IPS-NIHi7 (cell line): ENCODE data around the gene DPT.
A peak's percentile ranks its signal among the peaks of the same experiment; 100 is the strongest.

ENCODE experiments used
- DNase-seq: peaks from one replicate; pipeline ENCODE4 v3.0.0; 2012; ENCODE audit warnings: mixed read lengths; ENCODE audit errors: extremely low spot score

DPT gene

GRCh38 chr1:168700575-168701268, 28.3 kb downstream of the DPT start:
- no peak for DNase-seq

DNA sequence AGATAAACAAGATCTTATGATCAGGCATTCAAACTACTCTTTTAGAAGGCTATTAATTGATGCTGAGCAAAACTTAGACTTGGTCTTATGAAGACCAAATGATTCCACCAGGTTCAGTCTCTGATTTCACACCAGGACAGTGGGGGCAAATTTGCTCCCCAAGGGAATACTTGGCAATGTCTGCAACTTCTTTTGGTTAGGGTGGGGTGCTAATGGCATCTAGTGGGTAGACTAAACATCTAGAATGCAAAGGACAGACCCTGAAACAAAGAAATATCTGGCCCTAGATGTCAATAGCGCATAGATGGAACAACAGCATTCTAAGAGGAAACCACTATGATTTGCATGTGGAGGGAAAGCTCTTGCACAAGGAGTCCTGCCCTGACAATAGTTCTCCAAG, 30.6 kb downstream of the DPT start:
- no peak for DNase-seq

- DNase-seq, result no peak
Observed at GRCh38 chr1:168697356-168698126, 31.5 kb downstream of the DPT start.

- no peak for DNase-seq
Observed at GRCh38 chr1:168696125-168696760, 32.8 kb downstream of the DPT start.

- DNase-seq, result no peak
Observed at GRCh38 chr1:168693872-168694238, 35.2 kb downstream of the DPT start.

- no peak for DNase-seq
Observed at GRCh38 chr1:168693197-168693871, 35.7 kb downstream of the DPT start.

DNA sequence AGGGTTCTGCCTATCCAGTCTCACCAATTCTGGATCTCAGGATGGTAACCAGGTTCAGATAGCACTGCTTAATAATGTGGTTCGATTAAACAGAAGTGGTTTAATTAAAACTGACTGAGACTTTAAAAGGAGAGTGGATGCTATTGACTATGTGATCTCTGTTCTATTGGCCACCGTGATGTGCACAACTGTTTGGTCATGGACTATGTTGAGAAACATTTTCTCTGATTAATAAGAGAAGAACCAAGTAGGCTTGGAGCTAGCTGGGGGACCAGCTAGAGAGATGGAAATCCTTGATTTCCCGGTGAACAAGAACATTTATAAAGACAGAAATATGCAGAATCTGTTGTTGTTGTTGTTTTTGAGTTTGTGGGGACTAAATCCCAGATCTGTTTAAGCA, 36.5 kb downstream of the DPT start:
- DNase-seq, result no peak

DNA sequence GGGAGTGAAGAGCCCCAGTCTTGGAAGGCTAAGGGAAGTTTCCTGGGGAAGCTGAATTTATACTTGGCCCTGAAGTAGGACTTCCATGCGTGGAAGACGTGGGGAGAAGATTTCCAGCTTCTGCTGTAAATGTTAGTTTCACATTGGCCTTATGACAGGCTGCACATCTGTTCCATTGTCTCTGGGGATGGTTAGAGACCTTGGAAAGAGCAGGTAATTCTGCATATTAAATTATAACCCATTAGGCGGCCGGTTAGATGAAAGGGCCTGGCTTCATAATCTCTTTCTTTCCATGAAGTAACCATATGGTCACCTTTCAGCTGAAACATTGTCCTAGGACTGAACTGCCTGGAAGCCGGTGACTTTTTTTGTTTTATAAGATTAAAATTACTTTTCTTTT, 37.5 kb downstream of the DPT start:
- no peak for DNase-seq

DNA sequence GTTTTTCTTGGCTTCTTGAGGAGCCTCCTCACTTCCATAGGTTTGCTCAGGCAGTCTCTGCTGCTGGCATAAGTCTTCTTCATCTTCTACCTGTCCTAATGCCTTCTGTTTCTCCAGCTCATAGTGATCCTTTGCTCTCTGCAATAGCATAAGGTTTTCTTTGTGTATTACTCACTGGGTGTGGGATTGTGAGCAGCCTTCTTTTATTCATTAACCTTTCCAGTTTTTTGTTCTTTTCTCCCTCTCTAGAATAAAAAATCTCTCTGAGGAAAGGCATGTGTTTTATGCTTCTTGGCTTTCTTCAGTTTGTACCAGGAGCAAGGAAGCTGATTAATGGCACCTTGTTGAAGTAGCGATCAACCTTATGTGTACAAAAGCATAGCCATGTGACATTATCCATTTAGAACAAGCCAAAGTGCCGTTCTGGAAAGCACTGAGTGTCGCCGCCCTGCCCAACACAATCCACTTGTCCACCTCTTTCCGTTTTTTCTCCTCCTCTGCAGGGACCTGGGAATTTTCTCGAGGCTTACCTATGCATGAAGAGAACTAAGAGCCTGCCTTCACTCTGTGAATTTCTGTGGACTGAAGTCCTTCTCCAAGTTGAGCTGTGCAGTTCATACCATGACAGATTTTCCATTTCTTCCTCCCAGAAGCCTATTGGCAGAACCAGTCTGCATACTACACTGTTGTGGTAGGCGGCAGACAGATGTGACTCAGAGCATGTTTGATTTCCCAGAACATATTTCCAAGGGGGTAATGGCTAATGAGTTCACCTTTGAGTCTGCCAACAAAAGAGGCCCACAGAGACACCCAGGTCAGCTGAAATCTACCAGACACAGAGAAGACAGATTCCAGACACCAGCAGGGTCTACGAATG, 39.0 kb downstream of the DPT start:
- no peak for DNase-seq

DNA sequence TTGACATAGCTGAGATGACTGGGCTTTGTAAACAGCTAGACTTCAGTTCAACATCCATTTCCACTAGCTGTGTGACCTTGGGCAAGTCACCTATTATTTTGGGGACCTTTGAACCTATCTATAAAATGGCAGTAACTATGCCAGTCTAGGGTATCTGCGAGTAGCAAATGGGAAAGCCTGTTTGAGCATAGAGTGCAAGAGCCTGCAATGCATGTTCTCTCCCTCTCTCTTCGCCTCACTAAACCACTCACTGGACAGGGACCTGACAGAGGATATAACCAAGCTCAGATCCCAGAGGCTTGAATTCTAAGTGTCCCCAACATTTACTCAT, 39.7 kb downstream of the DPT start:
- DNase-seq, result no peak

DNA sequence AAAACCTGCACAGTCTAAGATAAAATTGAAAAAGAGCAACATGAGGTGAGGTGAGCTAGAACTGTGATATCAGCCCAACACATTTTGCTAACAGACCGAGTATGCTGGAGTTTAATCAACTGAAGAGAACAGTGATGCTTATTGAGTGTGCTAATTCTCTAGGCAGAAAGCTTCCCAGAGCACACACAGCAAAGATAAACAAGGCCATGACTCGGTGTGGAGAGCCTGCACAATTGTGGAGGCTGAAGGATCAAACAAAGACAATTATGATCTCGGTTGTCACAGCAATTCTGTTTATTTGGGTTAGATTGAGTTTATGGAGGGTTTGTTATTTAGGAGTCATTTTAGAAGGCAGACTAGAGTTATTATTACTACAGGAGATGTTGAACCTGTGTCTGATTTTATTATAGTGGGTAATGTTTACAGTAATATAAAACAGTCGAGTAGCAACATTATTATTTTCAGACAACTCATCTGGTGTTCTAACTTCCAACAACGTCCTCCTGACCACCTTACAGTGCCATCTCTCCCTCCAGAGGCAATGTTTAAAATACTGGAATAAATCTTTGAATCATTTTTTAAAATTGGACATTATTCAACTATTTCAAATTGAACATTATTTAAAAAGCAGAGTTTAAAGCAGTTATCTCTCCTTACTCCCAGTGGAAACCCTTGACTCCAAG, 40.2 kb downstream of the DPT start:
- no peak for DNase-seq

- peak; percentile 36 for DNase-seq
Observed at GRCh38 chr1:168687816-168688215, 41.2 kb downstream of the DPT start.

- DNase-seq, result no peak
Observed at GRCh38 chr1:168686666-168687065, 42.3 kb downstream of the DPT start.

DNA sequence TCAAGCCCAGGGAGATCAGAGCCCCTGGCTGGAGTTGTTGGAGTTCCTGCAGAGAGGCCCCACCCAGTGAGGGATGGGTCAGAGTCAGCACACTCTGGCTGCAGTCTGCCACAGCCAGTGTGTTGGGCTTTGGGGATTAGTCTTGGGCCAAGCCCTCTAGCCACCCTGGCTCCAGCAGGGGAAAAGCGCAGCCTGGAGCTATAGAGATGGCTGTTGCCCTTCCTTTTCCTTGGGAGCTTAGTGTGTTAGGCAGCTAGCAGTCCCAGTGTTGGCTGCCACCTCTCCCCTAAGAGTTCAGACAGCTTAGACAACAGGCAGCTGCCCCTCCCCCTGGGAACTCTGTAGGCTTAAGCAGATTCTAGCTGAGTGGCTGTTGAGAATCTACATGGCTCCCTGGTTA, 45.1 kb downstream of the DPT start:
- no peak for DNase-seq

DNA sequence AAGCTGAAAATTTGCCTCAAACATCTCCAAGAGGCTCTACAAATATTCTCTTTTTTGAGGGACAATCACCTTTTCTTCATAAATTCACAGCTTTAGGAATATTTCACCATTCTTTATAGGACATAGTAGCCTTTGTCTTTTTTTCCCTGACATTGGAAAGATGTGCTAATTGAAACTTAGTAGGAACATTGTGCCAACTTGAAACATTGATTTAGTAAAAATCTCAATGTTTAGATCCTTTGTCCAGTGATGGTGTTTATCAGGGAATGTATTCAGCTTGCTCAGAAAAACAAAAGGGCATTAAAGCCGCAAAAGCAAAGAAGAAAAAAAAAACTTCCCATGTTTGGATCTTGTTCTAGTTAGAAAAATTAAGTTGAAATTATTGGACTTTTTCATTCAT, 52.1 kb downstream of the DPT start:
- no peak for DNase-seq

DNA sequence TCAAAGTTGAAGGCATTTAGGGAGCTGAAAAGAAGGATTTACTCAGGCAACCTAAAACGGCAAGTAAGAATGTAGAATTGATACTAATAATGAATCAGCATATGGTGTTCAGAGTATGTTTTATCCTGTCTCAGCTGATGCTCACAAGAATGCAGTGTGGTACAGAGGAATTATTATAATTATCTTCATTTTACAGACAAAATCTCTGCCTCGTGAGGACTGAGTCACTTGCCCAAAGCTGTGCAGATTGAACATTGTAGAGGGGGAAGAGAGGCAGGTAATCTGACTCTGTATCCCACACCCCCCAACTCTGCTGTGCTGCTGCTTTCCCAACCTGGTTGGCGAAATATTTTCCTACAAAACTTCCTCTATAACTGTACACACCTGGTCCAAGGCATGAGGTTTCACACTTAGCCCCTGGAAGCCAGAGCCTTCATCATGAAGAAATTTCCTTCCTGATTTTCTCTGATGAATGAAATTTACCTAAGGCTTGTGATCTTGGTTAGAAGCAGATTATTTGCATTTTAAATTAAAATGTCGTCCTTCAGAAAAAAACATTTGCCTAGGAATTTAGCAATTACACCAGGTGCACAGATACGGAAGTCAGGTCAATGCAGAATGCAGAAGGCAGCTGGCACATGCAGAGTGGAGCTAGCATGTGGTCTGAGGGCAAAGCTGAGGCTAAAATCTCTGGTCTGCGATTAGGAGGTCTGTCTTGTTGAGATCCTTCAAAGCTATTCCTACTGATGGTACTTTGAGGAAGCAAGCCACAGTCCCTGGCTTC, 52.8 kb downstream of the DPT start:
- DNase-seq, result no peak

GRCh38 chr1:168673974-168674683, 54.9 kb downstream of the DPT start:
- no peak for DNase-seq

- no peak for DNase-seq
Observed at GRCh38 chr1:168672278-168672677, 56.7 kb downstream of the DPT start.

GRCh38 chr1:168671782-168672181, 57.2 kb downstream of the DPT start:
- no peak for DNase-seq

DNA sequence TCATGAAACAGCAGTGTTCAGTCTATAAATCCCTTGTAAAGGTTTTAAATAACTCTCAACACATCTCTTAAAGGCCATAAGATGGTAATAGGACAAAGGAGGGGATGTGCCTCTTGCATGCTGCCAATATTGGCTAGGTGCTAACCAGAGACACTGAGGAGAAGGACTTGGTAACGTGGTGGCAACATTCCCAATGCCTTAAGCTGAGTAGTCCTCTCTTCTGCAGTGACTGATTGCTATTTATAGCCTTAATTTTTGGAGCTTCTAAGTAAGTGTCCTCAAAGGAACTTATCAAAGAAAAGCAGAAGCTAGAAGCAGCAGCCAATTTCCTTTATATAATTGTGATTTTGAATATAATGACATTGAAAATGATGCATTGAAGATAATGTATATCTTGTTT, 63.0 kb downstream of the DPT start:
- DNase-seq, result no peak
